Measurements from ENCODE around the gene BCR.

The BCR gene

DNA sequence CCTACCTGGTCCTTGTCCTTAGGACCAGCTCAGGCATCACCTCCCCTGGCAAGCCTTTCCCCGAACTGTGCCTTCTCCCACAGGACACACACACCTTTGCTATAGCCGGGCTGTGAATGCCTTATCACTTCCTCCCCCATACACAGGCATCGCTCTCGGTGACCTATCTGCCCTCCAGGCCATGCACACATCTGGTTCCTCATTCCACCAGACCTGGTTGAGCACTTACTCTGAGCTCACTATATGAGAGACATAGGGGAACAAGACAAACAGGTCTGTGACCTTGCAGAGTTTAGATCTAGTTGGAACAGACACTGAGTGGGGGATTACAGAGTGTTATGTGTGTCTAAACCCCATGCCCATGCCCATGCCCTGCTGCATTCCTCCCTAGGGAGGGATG, 3.1 kb upstream of the BCR start:
- no peak for DNase-seq (ENCODE audit: low read depth)

DNA sequence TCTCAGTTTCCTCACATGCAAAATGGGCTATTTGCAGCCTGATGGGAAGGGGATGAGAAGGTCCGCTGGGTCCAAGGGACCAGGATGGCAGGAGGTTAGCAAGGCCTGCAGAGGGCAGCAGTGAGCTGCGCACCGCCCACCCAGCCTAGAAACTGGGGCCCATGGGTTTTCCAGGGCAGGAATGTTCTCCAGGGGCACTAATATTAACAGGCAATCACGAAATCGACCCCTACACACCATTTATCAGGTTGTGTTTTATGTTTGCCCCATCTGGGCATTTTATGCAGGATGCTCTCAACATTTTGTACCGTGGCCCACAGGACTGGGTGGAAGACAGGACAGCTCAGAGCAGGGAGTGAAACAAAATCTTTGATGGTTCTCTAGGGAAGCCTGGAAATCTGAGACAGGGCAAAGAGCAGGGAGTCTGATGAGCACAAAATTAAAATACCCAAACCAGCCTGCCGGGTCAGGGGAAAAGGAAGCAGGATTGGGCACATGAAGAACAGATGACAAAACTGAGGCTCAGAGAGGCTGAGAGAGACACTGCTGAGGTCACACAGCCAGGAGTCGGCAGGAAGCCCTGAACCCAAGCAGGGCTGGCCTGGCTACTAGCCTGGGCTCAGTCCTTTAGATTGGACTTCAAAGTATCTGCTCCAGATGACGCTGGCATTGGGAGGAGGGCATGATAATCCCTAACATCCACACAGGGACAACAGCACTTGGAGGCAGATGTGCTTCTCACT, 1.6 kb upstream of the BCR start:
- no peak for DNase-seq (ENCODE audit: low read depth)

DNA sequence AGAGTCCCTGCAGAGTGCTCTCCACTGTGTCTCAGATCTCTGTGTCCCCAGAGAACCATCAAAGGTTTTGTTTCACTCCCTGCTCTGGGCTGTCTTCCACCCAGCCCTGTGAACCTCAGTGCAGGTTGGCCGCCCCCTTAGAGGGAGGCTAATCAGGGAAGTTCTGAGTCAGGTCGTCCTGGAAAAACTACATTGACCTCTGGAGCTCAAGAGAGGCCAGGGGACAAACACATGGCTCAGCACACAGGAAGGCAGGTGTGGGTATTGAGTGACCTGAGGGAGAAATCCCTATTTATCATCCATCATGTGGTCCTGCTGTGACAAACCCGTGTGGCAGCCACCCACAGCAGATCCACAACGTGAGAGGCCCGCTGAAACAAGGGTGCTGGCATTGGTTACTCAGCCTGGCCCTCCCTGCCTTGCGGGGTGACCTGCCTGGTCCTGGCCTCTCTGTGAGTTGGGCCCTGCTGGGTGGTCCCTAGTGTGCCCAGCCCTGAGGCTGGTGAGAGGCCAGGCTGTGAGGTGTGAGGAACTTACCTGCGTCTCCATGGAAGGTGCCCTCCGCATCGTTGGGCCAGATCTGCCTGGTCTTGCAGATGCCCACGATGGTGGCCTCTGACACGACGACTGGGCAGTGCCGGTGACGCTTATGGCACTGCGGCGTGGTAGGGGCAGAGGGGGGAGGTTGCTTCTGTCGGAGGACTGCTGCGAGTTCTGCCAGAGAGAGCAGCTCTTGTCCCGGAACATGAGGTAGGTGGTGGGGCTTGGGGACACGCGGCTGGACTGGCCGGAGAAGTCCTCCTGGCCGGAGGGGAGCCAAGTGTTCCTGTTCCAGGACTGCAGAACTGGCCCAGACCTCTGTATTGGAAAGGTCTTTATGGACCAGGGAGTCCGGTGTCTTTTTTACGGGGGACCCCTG, 669 bp upstream of the BCR start:
- no peak for DNase-seq (ENCODE audit: low read depth)

DNA sequence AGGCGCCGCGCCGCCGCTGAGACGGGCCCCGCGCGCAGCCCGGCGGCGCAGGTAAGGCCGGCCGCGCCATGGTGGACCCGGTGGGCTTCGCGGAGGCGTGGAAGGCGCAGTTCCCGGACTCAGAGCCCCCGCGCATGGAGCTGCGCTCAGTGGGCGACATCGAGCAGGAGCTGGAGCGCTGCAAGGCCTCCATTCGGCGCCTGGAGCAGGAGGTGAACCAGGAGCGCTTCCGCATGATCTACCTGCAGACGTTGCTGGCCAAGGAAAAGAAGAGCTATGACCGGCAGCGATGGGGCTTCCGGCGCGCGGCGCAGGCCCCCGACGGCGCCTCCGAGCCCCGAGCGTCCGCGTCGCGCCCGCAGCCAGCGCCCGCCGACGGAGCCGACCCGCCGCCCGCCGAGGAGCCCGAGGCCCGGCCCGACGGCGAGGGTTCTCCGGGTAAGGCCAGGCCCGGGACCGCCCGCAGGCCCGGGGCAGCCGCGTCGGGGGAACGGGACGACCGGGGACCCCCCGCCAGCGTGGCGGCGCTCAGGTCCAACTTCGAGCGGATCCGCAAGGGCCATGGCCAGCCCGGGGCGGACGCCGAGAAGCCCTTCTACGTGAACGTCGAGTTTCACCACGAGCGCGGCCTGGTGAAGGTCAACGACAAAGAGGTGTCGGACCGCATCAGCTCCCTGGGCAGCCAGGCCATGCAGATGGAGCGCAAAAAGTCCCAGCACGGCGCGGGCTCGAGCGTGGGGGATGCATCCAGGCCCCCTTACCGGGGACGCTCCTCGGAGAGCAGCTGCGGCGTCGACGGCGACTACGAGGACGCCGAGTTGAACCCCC, 798 bp downstream of the BCR start:
- DNase-seq (ENCODE audit: low read depth), result no peak

DNA sequence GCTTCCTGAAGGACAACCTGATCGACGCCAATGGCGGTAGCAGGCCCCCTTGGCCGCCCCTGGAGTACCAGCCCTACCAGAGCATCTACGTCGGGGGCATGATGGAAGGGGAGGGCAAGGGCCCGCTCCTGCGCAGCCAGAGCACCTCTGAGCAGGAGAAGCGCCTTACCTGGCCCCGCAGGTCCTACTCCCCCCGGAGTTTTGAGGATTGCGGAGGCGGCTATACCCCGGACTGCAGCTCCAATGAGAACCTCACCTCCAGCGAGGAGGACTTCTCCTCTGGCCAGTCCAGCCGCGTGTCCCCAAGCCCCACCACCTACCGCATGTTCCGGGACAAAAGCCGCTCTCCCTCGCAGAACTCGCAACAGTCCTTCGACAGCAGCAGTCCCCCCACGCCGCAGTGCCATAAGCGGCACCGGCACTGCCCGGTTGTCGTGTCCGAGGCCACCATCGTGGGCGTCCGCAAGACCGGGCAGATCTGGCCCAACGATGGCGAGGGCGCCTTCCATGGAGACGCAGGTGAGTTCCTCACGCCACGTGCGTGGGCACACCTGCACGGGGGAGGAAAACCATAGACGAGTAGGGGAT, 1.5 kb downstream of the BCR start:
- no peak for DNase-seq (ENCODE audit: low read depth)

DNA sequence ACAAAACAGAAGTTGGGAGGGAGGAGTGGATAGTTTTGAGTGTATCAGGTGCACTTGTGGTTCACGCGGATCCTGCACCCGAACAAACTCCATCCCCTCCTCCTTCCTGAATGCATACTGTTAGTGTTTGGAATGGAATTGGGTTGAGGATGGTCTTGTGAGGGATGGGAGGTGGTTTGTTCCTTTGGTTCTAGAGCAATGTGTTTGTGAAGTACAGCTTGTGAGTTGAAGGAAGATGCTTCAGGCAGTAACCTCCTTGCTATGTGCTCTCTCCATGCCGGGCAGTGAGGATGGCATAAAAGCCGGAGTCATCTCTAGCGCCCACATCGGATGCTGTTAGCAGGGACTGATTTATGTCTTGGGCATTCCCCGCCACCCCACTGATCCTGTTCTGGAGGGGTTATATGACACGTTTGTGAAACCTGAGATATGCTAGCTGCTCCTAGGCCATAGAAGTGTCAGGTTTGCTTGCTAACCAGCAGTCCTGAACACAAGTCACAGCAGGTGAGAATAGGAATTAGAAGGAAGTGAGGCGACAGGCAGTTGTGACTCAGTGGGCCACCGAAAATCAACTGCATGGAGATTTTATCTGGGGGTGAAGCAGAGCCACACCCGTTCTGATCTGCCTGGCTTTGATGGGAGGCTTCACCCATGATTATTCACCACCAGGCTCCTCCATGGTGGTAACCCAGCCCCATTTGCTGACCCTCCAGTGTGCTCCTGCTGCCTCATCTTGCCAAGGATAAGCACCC, 2.2 kb downstream of the BCR start:
- no peak for DNase-seq (ENCODE audit: low read depth)

DNA sequence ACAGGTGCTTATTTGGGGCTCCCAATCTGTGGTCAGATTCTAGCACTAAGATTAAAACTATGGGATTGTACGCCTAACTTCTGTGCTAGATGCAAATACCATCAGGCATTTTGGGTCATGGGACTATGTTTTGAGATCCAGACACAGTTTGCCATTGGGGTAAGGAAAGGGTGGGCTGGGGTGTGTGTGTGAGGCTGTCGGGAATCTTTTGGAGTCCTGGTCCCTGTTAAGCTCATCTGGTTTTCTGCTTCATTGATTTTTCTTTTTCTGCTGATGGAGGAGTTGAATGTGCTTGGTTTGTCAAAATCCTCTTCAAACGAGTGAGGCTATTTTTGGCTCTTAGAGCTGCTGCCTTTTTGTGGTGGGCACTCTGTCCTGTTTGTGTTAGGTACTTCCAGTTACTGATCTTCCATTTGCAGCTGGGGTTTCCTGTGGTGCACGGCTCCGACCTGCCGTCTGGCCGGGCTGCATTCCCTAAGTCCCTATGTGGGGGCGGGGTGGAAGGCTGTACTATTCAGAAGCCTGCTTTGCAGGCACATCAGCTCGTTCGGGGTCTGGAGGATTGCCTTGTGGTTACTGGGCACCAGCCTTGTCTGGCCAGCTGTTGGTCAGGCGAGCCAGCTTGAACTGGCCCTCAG, 2.9 kb downstream of the BCR start:
- DNase-seq (ENCODE audit: low read depth), result no peak

DNA sequence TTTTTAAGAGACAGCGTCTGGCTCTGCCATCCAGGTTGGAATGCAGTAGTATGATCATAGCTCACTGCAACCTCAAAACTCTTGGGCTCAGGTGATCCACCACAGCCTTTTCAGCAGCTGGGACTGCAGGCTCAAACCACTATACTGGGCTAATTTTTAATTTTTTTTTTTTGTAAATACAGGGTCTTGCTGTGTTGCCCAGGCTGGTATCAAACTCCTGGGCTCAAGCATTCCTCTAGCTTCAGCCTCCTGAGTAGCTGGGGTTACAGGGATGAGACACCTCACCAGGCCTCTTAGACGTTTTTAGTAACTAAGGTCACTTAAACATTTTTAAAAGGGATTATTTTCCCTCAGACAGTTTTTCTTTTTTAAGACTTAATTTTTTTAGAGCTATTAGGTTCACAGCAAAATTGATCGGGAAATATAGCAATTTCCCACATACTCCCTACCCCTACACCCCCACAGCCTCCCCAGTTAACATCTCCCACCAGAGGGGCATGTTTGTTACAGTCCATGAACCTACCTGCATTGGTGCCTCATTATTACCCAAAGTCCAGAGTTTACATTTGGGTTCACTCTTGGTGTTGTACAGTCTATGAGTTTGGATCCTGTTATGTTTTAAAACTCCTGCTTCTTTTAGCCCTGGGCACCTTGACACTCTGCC, 3.9 kb downstream of the BCR start:
- no peak for DNase-seq (ENCODE audit: low read depth)

DNA sequence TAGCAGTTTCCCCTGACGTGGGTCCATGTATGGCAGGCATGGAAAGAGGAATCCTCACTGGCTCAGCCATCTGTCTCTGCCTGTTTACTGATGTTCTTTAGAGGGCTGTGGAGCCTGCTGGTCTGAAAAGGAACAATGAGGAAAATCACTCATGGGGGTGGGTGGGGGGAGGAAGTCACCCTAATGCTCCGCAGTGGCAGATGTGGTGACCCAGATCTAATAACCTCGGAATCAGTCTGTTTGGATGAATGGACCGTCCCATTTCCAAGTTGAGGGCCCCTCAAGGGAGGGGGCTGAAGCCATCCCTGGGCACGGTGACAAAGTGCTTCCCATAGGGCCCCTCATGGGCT, 4.4 kb downstream of the BCR start:
- DNase-seq (ENCODE audit: low read depth), result no peak

DNA sequence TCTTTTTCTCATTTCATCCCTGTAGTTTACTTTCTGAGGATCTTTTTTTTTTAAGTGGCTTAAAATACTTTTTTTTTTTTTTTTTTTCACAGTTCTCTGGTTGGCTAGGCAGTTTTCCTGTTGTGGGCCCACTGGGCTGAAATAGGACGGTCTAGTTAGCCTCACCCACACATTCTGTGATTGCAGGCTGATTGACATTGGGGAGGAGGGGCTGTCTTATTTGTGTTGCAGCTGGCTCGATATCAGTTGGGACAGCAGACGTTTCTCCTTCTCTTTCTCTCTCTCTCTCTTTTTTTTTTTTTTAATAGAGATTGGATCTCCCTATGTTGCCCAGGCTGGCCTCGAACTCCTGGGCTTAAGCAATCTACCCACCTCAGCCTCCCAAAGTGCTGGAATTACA, 6.9 kb downstream of the BCR start:
- DNase-seq (ENCODE audit: low read depth), result no peak

DNA sequence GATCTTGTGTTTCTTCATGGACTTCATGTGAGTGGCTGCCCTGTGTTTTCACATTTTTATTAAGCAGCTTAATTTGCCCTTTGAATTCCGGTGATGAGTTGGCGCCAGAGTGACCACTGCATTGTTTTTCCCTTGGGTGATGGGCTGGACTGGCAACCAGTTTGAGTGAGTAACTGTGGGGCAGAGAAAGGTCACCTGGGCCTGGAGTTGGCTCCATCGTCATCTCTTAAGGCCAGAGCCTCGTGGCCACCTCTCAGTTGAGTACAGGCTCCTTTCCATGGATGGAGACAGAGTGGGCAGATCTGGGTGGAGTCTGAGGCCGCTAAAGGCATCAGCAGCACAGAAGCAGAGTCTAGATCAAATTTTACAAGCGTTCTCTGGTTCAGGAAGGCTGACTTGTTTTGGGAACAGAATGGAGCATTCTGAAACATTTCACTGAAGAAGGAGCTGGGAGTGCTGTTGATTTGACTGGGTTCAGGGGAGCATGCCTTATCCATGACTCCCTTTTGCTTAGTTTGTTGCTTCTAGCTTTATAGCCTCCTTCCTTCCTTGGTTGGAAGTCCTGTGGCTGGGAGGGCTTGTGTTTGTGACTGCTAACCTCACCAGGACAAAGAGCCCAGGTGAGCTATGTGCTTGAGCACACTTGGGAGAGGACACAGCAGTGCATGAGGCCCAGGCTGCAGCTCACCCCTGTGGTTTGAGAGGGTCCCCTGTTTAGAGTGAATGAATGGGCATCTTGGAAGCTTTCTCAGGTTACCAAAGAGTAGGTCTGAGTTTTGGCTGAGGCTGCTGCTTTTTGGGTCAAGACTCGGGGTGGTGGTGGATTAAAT, 7.8 kb downstream of the BCR start:
- DNase-seq (ENCODE audit: low read depth), result no peak

DNA sequence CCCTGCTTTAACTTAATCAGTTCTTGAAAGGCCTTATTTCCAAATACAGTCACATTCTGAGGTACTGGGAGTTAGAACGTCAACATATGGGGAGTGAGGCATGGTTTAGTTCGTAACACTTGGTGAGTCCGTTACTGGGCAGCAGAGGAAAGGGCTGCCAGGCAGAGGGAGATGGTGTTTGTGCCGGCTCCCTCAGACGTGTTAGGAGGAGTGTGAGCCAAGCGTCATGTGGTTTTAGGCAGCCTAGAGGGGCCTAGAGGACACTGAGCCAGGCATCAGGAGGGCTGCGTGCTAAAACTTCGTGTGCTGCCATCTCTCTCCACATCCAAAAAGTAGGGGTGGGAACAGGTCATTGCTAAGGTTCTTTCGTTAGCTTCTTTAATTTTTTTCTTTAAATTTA, 10.2 kb downstream of the BCR start:
- no peak for DNase-seq (ENCODE audit: low read depth)

DNA sequence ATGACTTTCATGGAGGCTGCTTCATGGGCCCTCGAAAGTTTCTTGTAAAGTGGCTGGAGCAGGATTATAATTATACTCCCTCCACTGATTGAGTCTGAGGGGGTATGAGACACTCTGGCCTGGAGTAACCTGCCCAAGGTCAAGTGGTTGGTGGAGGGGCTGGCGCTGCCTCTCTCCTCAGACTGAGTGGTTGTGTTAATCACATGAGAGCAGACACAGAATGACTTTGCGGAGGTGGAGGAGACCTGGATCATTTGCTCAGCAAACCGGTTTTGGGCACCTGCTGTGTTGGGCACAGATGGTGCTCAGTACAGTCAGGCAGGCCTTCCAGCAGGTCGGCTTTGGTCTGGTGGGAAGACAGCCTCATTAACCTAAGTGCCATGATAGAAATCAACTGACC, 11.8 kb downstream of the BCR start:
- DNase-seq (ENCODE audit: low read depth), result no peak

DNA sequence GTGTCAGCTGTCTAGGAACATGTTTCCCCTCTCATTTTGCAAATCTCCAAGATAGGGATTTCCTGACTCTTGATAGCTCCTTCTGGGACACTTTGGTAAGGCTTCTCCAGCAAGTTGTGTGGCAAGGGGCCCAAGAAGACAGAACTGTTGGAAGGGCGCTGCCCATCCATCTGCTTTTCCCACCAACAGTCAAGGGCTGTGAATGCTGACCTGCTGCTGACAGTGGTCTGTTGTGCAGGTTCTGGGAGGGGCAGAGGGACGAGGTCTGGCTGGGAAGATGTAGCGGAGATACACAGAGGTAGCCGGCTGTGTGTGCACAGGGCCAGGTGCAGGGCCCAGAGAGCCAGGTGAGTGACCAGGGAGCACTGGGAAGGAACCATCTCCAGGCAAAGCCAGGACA, 12.2 kb downstream of the BCR start:
- DNase-seq (ENCODE audit: low read depth), result no peak

DNA sequence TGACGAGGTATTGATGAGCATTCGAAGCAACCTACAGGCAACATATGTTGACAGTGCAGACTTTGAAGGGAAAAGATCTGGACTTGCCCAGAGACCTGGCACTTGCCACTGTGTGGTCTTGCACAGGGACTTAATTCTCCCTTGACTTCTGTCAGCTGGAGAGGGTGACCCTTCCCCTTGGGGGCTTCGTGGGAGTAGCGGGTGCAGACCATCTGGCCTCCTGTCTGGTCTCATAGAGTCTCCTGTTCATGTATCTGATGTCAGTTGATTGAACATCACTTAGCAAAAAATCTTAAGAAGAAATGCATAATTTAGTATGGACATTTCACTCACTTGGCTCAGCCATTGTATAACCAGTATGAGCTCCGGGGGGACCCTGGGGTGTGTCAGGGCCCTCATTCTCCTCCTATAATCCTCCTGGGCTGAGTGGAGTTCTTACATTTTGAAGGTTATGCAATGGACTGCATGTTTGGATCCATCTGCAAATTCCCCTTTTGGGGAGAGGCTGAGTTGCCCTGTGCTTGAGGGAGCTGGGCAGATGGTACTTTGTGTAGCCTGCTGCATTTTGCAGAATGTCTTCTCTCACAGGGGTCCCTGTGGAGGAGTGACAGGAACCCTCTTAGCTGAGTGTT, 13.0 kb downstream of the BCR start:
- DNase-seq (ENCODE audit: low read depth), result no peak

DNA sequence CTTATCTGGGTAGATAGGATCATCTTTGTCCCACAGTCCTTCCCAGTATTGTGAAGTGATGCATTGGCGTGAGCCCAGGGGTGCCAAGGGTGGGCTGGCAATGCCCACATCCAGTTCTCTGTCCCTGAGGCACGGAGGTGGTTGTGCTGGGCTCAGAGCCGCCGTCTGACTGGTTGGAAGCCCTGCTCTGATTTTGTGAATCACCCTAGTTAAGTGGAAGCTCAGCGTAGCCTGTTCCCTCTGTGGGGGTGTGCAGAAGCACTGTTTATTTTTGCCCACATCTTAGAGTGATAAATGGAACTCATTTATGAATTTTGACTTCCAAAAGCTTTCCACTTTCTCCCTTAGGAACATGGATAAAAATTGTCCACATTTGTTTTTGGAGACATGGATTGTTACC, 13.6 kb downstream of the BCR start:
- no peak for DNase-seq (ENCODE audit: low read depth)

DNA sequence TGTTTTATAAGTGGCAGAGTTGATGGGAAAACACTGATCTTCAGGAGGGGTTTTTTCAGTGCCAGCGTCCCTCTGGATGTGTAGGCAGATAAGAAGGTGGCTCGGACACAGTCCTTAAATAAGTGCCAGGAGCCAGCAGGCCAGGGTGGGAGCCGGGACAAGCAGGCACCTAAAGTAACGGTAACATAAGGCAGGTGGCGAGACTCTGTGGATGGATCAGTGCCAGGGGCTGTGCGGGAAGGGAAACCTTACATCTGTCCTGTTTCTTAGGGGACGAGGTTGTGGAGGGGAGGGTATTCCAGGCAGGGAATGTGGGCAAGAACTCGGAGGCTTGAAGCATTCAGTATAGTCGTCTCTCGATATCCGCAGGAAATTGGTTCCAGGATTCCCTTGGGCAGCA, 15.9 kb downstream of the BCR start:
- no peak for DNase-seq (ENCODE audit: low read depth)

DNA sequence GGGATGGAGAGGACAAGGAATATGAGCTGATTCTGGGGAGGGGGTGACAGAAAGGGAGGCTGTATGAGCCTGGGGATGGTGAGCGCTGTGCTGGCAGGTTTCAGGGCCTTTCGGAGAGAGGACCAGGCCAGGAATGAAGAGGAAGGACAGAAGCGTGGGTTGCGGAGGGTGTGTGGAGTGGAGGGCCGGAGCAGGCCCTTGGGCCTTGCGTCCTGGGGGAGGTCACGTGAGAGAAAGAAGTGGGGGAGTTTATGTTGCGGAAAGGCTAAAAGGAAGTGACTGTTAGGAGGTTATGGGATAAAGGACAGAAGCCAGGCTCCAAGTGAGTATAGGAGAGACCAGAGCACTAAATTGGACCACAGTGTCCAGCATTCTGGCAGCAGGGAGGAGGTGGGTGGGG, 17.5 kb downstream of the BCR start:
- no peak for DNase-seq (ENCODE audit: low read depth)

DNA sequence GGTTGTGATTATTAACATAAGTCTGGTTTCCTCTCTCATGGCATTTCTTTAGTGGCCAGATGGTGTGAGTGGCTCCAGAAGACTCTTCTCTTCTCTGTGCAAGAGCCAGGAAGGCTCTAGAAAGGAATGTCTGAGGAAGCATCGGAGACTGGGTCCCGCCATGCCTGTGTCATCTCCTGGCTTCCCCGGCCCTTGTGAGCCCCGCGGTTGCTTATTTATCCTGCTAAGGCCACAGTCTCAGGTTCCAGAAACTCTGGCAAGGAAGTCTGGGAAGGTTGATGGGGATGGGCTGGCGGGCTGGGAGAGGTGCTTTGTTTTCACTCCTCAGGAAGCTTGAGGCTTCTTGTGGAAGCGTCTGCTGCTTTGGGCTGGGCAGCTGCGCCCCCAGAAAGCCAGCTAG, 18.9 kb downstream of the BCR start:
- DNase-seq (ENCODE audit: low read depth), result no peak

Data from stimulated activated CD8-positive, alpha-beta memory T cell treated with anti-CD3 and anti-CD28 coated beads, Interleukin-4, amount 100 ng/mL, for 24 hours (primary cell).